Small intestine (tissue), 7 donors: ENCODE data around the gene ACOX3. TPM values are rescaled to one million over a fixed set of nuclear protein-coding genes. Genes with fewer than 3 reads are reported as not detected.

Experiments used
- DNase-seq, 2 donors: peaks; one replicate each; pipeline versions ENCODE4 v3.0.0 to v3.0.0-alpha.2; 2013
- FAIRE-seq: peaks from 2 replicates; lab custom pipeline; 2012; peaks lifted over from hg19 to GRCh38; lab: Jason Lieb, UNC
- H3K27ac ChIP-seq, 3 donors: one replicate each; pipeline ENCODE4 v1.5.1; 2013; ENCODE audit warnings: low read length in 2 of 3, mild to moderate bottlenecking in 2 of 3, control low read depth in 1 of 3, inconsistent platforms in 1 of 3, low read depth in 1 of 3, moderate library complexity in 1 of 3
- H3K27me3 ChIP-seq, 3 donors: one replicate each; pipeline ENCODE4 v1.6.1; 2013; ENCODE audit warnings: low read length in 3 of 3, inconsistent platforms in 1 of 3; ENCODE audit not compliant: control insufficient read depth in 3 of 3, insufficient read depth in 3 of 3
- H3K36me3 ChIP-seq, 3 donors: one replicate each; pipeline ENCODE4 v1.6.1; 2013; ENCODE audit warnings: low read length in 3 of 3, inconsistent platforms in 1 of 3, low read depth in 1 of 3, mild to moderate bottlenecking in 1 of 3, moderate library complexity in 1 of 3; ENCODE audit not compliant: control insufficient read depth in 3 of 3, insufficient read depth in 2 of 3
- H3K4me1 ChIP-seq, 3 donors: one replicate each; pipeline ENCODE4 v1.6.1; 2013; ENCODE audit warnings: low read length in 2 of 3, inconsistent platforms in 1 of 3, low read depth in 1 of 3, mild to moderate bottlenecking in 1 of 3, moderate library complexity in 1 of 3; ENCODE audit not compliant: control insufficient read depth in 3 of 3, insufficient read depth in 2 of 3
- H3K4me3 ChIP-seq, 3 donors: one replicate each; pipeline ENCODE4 v1.5.1; 2013; ENCODE audit warnings: low read length in 3 of 3, control low read depth in 1 of 3, inconsistent platforms in 1 of 3, low read depth in 1 of 3, mild to moderate bottlenecking in 1 of 3, moderate library complexity in 1 of 3
- H3K9me3 ChIP-seq, 2 donors: one replicate each; pipeline ENCODE4 v1.6.1; 2013; ENCODE audit warnings: low read depth in 1 of 2, low read length in 1 of 2; ENCODE audit not compliant: control insufficient read depth in 2 of 2, insufficient read depth in 1 of 2
- WGBS, 3 donors: extraction: QIAGEN DNeasy Blood & Tissue Kit; methylation state at CpG; one replicate each; pipeline ENCODE4 v1.1.7; 2013; 5-methylcytosine and 5-hydroxymethylcytosine counted together
- polyA plus RNA-seq, 4 donors: library from polyadenylated mRNA; stranded (reverse) in 3 of 4; unstranded in 1 of 4; fragments of 200-250 nt in 3 of 4; fragments of 120-200 nt in 1 of 4; gene quantifications; one replicate each; pipeline versions ENCODE4 v1.2.1 to v1.2.3, GENCODE V29; 2013
- donor health status: healthy with polysubstance abuse.
- donor health status: control.
- donor health status: control.
- donor health status: Bipolar disorder and iron deficiency.
- donor health status: healthy.

ACOX3 gene
- polyA plus RNA-seq, 4 donors, result 15.2 to 31.1 (median 23.6) TPM

- no peak for FAIRE-seq
- no peak for DNase-seq
- H3K4me3 ChIP-seq, result no peak overlapping the region
- WGBS, 3 donors, result 75 to 94% (median 88%) methylated on average over 14 of the region's 14 CpGs
- H3K36me3 ChIP-seq, result peaks cover 2 to 62% (median 17%) of the 10 kb centered on the region in 3 donors
- no peaks in the 10 kb centered on the region for H3K9me3 ChIP-seq
- no peaks in the 10 kb centered on the region for H3K4me1 ChIP-seq
- H3K27ac ChIP-seq, result no peak overlapping the region
- H3K27me3 ChIP-seq, result no peaks in the 10 kb centered on the region
Observed at GRCh38 chr4:8402640-8403039, 37.9 kb downstream of the ACOX3 start.

GRCh38 chr4:8402181-8402597 is 38.3 kb downstream of the ACOX3 start:
- peaks cover 2 to 62% (median 17%) of the 10 kb centered on the region in 3 donors for H3K36me3 ChIP-seq
- H3K27me3 ChIP-seq, result no peaks in the 10 kb centered on the region
- H3K9me3 ChIP-seq, result no peaks in the 10 kb centered on the region
- WGBS, 3 donors, result 76 to 88% (median 87%) methylated on average over 11 of the region's 11 CpGs
- FAIRE-seq, result no peak
- H3K27ac ChIP-seq, result no peak overlapping the region
- no peaks in the 10 kb centered on the region for H3K4me1 ChIP-seq
- DNase-seq, result no peak
- no peak overlapping the region for H3K4me3 ChIP-seq

GRCh38 chr4:8401665-8402064 is 38.9 kb downstream of the ACOX3 start:
- Histone ChIP-seq H3K4me3 (no peak overlapping the region), H3K36me3 (peaks cover 2 to 66% (median 17%) of the 10 kb centered on the region in 3 donors), H3K9me3 (no peaks in the 10 kb centered on the region), H3K27ac (no peak overlapping the region), H3K27me3 (no peaks in the 10 kb centered on the region), H3K4me1 (no peaks in the 10 kb centered on the region)
- WGBS, 3 donors, result 93 to 97% (median 94%) methylated on average over 10 of the region's 10 CpGs
- FAIRE-seq, result no peak
- DNase-seq, result no peak

GRCh38 chr4:8400632-8401325 is 39.7 kb downstream of the ACOX3 start:
- FAIRE-seq, result no peak
- peaks cover 2 to 65% (median 12%) of the 10 kb centered on the region in 3 donors for H3K36me3 ChIP-seq
- no peak overlapping the region for H3K4me3 ChIP-seq
- 89 to 96% (median 95%) methylated on average over 13 of the region's 13 CpGs for WGBS, 3 donors
- DNase-seq, result no peak
- no peaks in the 10 kb centered on the region for H3K27me3 ChIP-seq
- no peaks in the 10 kb centered on the region for H3K4me1 ChIP-seq
- no peak overlapping the region for H3K27ac ChIP-seq
- H3K9me3 ChIP-seq, result no peaks in the 10 kb centered on the region

- FAIRE-seq (no peak), DNase-seq (no peak)
- WGBS, 3 donors, result 90 to 97% (median 94%) methylated on average over 15 of the region's 15 CpGs
- Histone ChIP-seq H3K36me3 (peaks cover 2 to 62% (median 10%) of the 10 kb centered on the region in 3 donors), H3K4me1 (no peaks in the 10 kb centered on the region), H3K9me3 (no peaks in the 10 kb centered on the region), H3K4me3 (no peak overlapping the region), H3K27me3 (no peaks in the 10 kb centered on the region), H3K27ac (no peak overlapping the region)
Observed at GRCh38 chr4:8399298-8399697, 41.2 kb downstream of the ACOX3 start.

- no peak overlapping the region for H3K4me3 ChIP-seq
- DNase-seq (no peak), FAIRE-seq (no peak)
- H3K27ac ChIP-seq, result no peak overlapping the region
- no peaks in the 10 kb centered on the region for H3K9me3 ChIP-seq
- H3K36me3 ChIP-seq, result peaks cover 2 to 65% (median 7%) of the 10 kb centered on the region in 3 donors
- H3K4me1 ChIP-seq, result no peaks in the 10 kb centered on the region
- 91 to 98% (median 93%) methylated on average over 9 of the region's 9 CpGs for WGBS, 3 donors
- H3K27me3 ChIP-seq, result no peaks in the 10 kb centered on the region
Observed at GRCh38 chr4:8398347-8398746, 42.2 kb downstream of the ACOX3 start.

GRCh38 chr4:8396762-8397406 is 43.6 kb downstream of the ACOX3 start:
- Histone ChIP-seq H3K9me3 (no peaks in the 10 kb centered on the region), H3K27ac (no peak overlapping the region), H3K4me3 (no peak overlapping the region), H3K27me3 (no peaks in the 10 kb centered on the region), H3K4me1 (no peaks in the 10 kb centered on the region), H3K36me3 (peaks cover 0 to 62% (median 3%) of the 10 kb centered on the region in 3 donors)
- WGBS, 3 donors, result 94 to 95% (median 94%) methylated on average over 24 to 27 of the region's 27 CpGs
- no peak for DNase-seq
- FAIRE-seq, result no peak

- Histone ChIP-seq H3K4me3 (no peak overlapping the region), H3K9me3 (no peaks in the 10 kb centered on the region), H3K27ac (no peak overlapping the region), H3K27me3 (no peaks in the 10 kb centered on the region), H3K4me1 (no peaks in the 10 kb centered on the region), H3K36me3 (peaks cover 0 to 60% (median 3%) of the 10 kb centered on the region in 3 donors)
- WGBS, 3 donors, result 94 to 96% (median 96%) methylated on average over 12 of the region's 12 CpGs
- FAIRE-seq (no peak), DNase-seq (no peak)
Observed at GRCh38 chr4:8395504-8396296, 44.8 kb downstream of the ACOX3 start.
